ENCODE data around the gene BCL2L1.

The BCL2L1 gene

DNA sequence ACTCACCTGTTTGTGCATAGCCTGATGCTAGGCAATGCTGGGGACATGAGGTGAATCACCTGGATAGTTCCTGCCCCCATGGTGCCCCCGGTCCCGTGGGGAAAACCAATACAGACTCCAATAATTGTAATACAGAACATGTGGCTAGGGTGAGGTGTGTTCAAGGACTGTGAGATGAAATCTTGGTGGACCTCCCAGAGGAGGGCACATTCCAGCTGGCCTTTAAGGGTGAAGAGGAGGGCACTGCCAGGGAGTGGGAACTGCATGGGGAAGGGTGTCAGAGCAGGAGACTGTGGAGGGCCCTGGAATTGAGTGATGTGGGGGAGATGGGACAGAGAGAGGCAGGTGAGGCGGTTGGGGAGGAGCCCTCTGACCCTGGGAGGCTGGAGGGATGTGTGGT lies 82.4 kb downstream of the BCL2L1 start:
- TF ChIP-seq, protein P1, sequence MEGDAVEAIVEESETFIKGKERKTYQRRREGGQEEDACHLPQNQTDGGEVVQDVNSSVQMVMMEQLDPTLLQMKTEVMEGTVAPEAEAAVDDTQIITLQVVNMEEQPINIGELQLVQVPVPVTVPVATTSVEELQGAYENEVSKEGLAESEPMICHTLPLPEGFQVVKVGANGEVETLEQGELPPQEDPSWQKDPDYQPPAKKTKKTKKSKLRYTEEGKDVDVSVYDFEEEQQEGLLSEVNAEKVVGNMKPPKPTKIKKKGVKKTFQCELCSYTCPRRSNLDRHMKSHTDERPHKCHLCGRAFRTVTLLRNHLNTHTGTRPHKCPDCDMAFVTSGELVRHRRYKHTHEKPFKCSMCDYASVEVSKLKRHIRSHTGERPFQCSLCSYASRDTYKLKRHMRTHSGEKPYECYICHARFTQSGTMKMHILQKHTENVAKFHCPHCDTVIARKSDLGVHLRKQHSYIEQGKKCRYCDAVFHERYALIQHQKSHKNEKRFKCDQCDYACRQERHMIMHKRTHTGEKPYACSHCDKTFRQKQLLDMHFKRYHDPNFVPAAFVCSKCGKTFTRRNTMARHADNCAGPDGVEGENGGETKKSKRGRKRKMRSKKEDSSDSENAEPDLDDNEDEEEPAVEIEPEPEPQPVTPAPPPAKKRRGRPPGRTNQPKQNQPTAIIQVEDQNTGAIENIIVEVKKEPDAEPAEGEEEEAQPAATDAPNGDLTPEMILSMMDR (IDR thresholded peaks at IDR 0.05; ENCODE audit: low read depth, low read length, missing control alignments) = no peak
- no peak for DNase-seq (ENCODE audit: low read depth)
- no peak overlapping the region for H3K4me3 ChIP-seq (ENCODE audit: low read depth, low read length)

DNA sequence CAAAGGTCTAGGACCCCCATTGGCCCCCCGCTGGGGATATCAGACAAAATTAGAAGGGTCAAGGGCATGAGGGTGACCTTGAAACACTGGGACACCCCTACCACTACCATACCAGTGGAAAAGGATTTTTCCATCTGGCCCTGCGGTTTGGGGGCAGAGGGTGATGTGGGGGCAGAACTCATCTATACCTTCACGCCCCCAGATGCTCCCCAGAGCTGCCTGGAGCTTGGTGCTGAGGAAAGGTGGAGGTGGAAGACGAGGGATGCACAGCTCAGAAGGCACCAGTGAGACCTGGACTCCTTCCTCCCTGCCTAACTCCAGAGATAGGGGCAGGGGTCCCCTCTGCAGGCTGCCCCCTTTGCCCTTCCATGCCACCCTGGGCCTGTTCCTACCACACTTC lies 83.9 kb downstream of the BCL2L1 start:
- no peak overlapping the region for H3K4me3 ChIP-seq (ENCODE audit: low read depth, low read length)
- TF ChIP-seq, protein P1 (IDR thresholded peaks at IDR 0.05; ENCODE audit: low read depth, low read length, missing control alignments) = no peak

GRCh38 chr20:31638317-31638716 lies 84.4 kb downstream of the BCL2L1 start:
- TF ChIP-seq, protein P1 (IDR thresholded peaks at IDR 0.05; ENCODE audit: low read depth, low read length, missing control alignments) = no peak
- no peak for DNase-seq (ENCODE audit: low read depth)
- H3K4me3 ChIP-seq (ENCODE audit: low read depth, low read length) = no peak overlapping the region

More for the DNA sequence above, 83.9 kb downstream of the BCL2L1 start:
- DNase-seq (ENCODE audit: low read depth) = no peak

GRCh38 chr20:31637660-31638059 lies 85.0 kb downstream of the BCL2L1 start, which contains the start of gene COX4I2:
Gene COX4I2, plus strand, starts transcription at chr20:31637912. Its CDS starts 1,106 bp downstream, at chr20:31639018.
- no peak for DNase-seq (ENCODE audit: low read depth)
- TF ChIP-seq, protein P1 (IDR thresholded peaks at IDR 0.05; ENCODE audit: low read depth, low read length, missing control alignments) = no peak
- H3K4me3 ChIP-seq (ENCODE audit: low read depth, low read length) = no peak within 1 kb of the TSS

DNA sequence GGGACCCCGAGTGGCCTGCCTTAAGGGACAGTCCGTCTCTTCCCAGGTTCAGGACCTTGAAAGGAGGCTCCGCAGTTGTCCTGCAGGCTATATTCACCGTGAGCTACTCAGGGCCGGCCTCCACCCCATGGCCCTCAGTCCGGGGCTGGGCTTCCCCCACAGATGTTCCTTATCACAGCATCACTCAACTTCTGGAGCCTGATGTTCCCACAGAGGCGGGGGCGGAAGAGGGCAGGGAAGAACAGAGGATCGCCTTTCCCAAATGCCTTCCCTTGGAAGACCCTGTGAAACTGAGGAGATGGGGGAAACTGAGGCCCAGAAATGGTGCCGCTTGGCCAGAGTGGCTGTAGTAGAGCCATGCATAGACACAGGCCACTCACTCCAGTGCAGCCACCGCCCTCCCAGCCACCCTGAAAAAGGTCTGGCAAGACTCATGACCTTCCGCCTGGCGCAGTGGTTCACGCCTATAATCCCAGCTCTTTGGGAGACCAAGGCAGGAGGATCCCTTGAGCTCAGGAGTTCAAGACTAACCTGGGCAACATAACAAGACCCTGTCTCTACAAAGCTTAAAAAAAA lies 89.2 kb downstream of the BCL2L1 start:
- H3K4me3 ChIP-seq (ENCODE audit: low read depth, low read length) = no peak overlapping the region
- DNase-seq (ENCODE audit: low read depth) = no peak
- TF ChIP-seq, protein P1 (IDR thresholded peaks at IDR 0.05; ENCODE audit: low read depth, low read length, missing control alignments) = no peak

- TF ChIP-seq, protein P1 (IDR thresholded peaks at IDR 0.05; ENCODE audit: low read depth, low read length, missing control alignments) = no peak
- H3K4me3 ChIP-seq (ENCODE audit: low read depth, low read length) = no peak overlapping the region
- no peak for DNase-seq (ENCODE audit: low read depth)
Observed at GRCh38 chr20:31632548-31633338, 89.9 kb downstream of the BCL2L1 start.

Measured in GM12864 (cell line).